GM19438 (cell line): Measurements from ENCODE around the gene CDC42BPG.
"Not testable (repeated sequence)": the region's sequence is repeated elsewhere in the genome, so short reads cannot be mapped to it uniquely, and the experiment has no call there.

Experiments used
- ATAC-seq: cut with Tn5 transposase; IDR thresholded peaks from one replicate; pipeline ENCODE4 v1.9.1; 2021; ENCODE audit warnings: low read depth; ENCODE audit not compliant: unreplicated experiment

The CDC42BPG gene

GRCh38 chr11:64851831-64852351 is 7.4 kb upstream of the CDC42BPG start:
- ATAC-seq: no peak

DNA sequence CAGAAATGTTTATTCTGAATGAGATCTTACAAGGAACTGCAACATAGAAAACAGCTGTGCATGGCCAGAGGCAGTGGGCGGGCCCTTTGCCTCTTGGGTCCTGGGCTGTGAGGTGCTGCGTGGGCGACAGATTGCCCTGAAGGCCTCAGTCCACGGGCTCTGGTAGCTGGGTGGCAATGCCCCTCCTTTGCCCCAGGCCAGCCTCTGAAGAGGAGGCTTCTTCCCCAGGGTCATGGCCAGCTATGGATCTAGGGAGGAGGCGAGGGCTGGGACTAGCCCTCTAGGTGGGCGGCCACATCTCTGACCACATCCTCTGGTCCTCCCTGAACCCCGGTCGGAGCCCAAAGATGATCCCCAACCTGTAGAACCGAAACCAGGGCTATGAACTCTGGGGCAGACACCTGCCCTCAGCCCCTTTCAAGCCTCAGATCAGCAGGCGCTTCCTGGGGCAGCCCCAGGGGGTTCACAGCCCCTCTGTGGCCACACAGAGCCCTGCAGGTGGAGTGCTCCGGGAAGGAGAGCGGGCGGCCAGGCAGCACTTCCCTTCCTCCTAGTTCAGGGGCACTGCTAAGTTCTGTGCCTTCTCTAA is 6.6 kb upstream of the CDC42BPG start:
- peak; percentile 72 for ATAC-seq

DNA sequence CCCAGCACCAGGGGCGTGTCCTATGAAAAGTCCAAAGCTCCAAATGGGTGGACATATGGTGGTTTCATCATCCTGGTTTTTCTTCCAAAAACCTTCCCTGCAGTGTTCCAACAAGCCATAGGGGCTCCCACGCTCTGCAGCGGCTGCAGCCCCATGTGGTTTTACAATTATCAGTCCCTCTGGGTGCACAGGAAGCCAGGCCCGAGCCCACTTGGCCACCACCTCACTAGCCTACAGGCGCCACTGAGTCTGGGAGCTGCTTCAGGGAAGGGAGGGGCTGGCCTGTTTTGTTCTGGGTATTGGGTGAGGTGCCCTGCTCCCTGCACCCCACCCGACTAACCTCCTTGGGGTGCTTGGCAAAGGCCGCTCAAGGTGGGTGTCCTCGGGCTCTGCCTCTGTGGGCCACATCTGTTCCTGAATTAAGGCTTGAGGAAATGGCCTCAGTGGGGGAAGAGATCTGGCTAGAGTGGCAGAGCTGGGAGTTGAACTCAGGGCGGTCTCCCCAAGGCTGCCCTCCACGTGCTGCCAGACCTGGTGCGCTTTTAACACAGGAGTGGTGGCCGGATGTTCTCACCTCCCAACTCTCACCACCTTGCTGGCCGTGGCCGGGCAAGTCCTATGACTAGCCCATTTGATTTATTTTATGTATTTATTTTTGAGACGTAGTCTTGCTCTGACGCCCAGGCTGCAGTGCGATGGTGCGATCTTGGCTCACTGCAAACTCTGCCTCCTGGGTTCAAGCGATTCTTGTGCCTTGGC is 5.3 kb upstream of the CDC42BPG start:
- ATAC-seq: no peak

DNA sequence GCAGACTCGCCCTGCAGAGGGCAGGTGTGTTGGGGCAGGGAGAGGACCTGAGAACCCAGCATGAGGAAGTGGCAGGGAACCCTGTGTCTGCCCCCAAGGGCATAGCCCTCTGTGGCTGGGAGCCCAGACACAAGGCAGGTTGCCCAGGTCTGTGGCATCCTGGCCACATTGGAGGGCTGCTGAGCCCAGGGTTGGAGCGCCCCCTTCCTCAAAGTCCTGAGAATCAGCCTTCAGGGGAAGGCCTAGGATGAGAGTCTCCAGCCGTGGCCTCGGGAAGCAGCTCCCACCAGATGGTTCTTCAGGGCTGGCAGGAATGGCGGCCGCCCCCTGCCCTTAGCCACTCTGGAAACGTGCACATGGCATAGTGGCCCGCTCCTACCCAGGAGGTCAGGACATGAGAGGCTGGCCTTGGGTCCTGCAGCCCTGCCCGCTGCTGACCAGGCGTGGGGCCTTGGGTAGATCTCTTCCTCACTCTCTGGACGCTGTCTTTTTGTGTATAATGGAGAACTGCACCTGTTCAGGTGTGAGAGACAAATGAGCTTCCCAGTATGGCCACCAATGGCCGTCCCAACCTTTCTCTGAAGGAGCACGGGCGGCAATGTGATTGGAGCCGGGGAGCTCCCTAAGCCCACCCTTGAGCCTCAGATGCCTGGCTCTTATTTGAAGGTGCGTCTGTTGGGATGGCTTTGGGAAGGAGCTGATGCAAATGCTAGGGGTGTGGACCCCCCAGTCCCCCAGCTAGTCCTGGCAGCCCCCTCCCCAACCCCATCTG is 4.6 kb upstream of the CDC42BPG start:
- no peak for ATAC-seq

DNA sequence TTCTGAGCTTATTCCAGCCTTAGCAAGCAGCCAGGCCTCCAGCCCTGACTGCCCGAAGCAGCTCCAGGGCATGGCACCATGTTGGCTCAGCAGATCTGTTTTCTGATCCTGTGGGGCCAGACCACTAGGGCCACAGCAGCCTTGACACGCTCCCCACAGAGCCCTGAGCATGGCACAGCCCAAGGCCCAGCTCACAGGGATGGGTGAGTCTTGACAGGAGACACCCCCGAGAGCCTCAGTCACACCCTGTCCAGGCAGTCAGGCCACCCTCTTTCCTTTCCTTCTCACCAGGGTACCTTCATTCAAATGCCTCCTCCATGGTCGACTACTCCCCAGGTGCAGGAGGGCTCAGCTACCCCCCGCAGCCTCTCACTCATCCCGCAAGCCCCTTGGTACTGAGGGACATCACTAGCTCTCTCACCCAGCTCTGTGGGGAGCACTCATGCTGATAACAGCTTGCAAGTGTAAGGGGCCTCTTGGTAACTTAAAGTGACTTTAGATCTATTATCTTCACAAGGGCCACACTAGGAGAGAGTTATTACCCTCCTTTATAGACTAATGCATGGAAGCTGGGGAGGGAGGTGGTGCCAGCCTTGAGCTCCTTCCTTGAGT is 3.9 kb upstream of the CDC42BPG start:
- ATAC-seq: no peak

- ATAC-seq: no peak
These were observed 2.7 kb upstream of the CDC42BPG start for GRCh38 chr11:64846998-64847666.

GRCh38 chr11:64845776-64846129 is 1.3 kb upstream of the CDC42BPG start:
- ATAC-seq: not testable (repeated sequence)

- no peak for ATAC-seq
These were observed 799 bp upstream of the CDC42BPG start for GRCh38 chr11:64845129-64845775.

- no peak for ATAC-seq
These were observed 645 bp downstream of the CDC42BPG start for GRCh38 chr11:64843686-64844329.

- ATAC-seq: no peak
These were observed 1.4 kb downstream of the CDC42BPG start for GRCh38 chr11:64842851-64843685.

DNA sequence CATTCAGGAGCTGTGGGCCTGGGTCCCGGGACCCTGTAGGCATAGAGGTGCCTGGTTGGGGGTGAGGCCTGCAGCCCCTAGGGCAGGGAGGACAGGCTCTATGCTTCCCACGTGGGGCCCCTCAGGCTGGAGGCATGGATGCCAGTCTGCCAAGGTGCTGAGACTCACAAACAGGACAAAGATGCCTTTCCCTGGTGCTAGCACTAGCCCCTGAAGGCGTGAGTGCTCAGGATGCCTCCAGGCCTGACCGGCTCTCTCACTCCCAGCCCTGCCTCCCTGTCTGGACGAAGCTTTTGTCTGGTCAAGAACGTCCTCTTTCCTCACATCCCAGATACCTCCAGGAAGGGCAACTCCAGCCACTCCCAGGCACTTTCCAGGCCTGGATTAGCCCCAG is 2.1 kb downstream of the CDC42BPG start:
- no peak for ATAC-seq

GRCh38 chr11:64841592-64842365 is 2.7 kb downstream of the CDC42BPG start:
- no peak for ATAC-seq

GRCh38 chr11:64839887-64840782 is 4.3 kb downstream of the CDC42BPG start:
- no peak for ATAC-seq

- ATAC-seq: no peak
These were observed 5.1 kb downstream of the CDC42BPG start for GRCh38 chr11:64839335-64839734.

DNA sequence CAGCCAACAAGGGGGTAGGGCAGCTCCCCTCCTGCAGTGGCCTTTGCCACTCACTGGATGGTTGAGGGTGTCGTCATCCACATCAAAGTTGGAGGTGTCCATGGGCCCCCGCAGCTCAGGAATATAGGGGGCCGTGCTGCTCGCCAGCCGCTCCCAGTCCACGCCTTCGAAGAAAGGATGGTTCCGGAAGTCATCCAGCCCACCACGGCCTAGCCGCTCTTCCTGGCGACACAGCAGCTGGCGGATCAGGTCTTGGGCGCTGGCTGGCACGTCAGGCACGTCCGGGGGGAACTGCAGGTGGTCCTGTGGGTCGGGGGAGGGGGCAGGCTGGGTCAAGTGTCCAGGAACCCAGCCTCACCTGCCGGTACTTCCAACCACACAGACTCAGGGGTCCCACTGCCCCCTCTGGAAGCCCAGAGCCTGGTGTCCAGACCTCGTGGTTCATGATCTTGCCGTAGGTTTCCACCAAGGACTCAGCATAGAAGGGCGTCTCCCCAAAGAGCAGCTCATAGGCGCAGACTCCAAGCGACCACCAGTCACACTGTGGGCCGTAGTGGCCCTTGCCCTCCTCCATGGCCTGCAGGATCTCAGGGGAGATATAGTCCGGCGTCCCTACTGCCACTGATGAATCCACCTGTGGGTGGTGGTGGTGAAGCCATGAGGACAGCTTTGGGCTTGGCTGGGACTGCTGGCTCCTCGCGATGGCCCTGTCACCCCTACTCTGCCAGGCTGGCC is 5.7 kb downstream of the CDC42BPG start:
- ATAC-seq: no peak

- ATAC-seq: no peak
These were observed 6.5 kb downstream of the CDC42BPG start for GRCh38 chr11:64837887-64838351.
